NCI-H69 (cell line): ENCODE measurements around the gene HOXB5.

ENCODE experiments used
- DNase-seq: peaks from one replicate; lab custom pipeline; 2025; lab: John Stamatoyannopoulos, UW

HOXB5 gene

DNA sequence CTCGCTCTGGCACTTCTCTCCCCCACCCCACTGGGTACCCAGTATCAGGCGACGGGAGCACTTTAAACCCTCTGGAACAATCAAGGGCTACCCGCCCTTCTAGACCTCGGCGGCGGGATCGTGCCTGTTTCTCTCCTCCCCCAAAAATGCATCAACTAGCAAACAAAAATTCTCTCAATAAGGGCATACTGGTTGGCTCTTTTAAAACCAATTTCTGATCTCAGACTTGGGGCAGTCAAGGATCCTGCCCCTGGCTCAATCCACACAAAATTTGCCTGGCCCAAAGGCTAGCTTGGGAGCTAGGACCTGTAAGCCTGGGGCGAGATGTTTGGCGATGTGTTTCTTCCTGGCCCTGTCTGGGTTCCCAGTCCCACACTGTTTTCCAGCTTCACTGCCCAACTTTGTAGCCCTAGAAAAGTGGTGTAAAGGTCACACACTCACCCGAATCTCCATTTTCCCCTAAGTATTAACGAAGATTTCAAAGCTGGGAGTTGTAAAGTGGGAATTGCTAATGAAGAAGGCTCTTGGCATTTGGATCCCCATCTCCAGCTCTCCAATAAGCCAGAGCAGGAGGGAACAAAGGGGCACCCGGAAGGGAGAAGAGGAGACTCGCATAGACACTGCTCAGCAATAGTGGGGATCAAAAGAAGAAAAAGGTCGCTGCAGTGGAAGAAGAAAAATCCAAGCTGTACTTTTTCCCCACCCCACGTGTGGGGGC, 34.3 kb downstream of the HOXB5 start:
- DNase-seq, result no peak

DNA sequence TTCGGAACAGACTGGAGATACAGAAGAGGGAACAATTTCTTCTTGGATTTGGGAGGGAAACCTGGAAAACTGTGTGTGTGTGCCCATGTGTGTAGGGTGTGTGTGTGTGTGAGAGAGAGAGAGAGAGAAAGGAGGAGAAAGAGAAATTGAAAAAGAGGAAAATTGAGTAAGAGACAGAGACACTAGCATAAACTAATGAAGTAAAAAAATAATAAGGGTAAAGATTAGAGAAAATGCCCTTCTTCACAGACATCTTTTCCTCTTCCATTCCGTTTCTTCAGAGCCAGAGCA, 34.8 kb downstream of the HOXB5 start:
- no peak for DNase-seq

GRCh38 chr17:48558057-48558830, 35.3 kb downstream of the HOXB5 start:
- DNase-seq, result no peak

GRCh38 chr17:48556576-48557401, 36.8 kb downstream of the HOXB5 start:
- peak; percentile 64 for DNase-seq

DNA sequence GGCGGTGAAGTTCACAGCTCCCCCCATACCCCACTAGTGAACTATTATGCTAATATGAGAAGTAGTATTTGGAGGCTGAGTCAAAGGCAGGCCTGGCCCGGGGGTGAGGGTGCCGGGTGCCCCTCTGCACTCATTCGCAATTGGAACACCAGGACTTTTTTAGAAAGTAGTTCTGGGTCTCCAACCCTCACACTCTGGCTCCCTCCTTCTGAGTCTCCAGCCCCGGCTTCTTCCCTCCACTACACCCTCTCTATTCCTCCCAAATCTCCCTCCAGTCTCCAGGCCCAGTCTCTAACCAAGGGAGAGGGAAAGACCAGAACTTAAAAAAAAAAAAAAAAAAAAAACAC, 37.4 kb downstream of the HOXB5 start:
- peak; percentile 64 for DNase-seq

DNA sequence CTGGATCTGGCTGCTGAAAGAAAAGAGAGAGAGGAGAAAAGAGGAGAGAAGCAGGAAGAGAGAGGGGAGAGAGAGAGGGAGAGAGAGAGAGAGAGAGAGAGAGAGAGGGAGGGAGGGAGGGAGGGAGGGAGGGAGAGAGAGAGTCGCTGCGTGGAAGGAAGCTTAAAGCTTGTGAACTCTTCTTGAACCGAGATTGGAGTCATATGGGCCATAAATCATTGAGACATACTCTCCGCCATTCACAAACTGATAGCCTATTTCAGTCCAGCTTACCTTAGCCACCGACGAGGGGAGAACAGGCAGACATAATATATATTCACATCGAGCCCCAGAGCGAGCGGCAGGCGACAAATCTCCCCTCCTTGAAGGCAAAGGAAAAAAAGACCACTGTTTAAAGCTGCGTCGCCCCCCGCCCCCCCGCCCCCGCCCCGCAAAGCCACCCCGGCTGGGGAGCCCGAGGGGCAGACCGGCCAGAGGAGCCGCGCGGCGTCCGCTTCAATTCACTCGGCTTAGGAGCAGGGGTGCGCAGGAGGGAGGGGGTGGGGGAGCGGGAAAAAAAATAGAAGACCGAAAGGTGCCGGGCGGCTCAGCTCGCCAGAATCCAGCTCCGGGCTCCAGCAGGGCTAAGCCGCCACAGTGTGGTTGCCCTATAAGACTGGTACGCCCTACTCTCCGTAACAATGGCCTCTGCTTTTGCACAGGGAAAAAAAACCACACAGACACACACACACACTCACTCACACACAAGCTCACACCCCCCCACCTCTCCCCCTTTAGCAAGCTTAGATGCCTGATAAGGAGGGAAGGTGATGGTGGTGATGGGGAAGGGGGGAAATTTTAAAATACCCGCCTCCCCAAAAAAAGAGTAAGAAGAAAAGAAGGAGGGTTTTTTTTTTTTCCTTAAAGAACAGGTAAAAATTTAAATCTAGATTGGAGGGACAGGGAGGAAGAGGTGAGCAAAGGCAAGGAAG, 38.0 kb downstream of the HOXB5 start:
- peak; percentile 95 for DNase-seq

DNA sequence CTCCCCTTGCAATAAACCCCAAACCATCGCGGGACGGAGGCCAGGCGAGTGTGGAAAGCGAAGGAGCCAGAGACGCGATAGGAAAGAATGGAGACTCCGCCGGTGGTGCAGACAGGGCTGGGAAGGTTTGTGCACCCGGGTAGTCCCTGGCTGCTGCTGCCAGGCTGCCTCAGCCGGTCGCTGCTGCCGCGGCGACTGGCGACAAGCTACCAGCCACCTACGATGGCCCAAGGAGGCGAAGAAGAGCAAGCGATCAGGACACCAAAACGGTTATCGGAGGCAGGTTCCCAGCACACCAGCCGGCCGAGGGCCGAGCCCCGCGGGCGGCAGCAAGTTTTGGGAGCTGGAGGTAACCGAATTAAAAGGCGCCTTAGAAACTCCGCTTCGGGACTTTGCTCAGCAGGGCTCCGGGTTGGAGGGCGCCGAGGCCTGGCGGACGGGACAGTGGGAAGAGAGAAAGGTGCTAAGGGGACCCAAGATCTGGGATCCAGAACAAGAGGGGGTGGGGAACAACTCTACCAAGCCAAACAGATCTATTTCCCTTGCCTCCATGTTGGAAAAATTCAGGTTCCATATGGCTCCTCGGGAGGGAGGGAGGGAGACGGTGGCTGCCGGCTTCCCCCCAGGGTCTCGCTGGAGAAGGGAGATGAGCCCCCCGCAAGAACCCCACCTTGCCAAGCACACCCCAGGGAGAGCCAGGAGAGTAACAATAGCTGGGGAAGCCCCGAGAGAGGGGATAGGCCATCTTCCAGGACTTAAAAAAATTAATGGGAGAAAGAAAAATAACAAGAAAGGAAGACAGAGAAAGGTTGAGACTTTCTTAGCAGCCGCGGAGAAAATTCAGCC, 38.9 kb downstream of the HOXB5 start:
- DNase-seq, result peak; percentile 76

DNA sequence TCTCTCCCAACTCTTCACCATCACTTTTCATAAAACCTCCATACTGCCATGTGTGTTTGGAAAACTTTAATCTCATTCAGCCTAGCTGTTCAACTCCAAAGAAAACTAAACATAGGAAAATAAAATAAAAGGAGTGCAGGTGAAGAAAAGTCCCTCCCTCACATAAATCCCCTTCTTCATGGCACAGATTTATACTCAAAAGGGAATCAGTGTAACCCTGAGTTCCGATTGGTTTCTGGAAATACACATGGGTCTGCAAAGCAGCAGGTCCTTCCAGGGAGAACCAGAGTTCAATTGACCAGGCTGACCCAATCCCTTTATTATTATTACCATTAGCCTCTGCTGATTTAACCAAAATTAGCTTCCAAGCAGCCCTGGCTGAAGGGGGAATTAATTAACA, 39.8 kb downstream of the HOXB5 start:
- DNase-seq, result peak; percentile 48

GRCh38 chr17:48553190-48553547, 40.4 kb downstream of the HOXB5 start:
- DNase-seq, result peak; percentile 59

- DNase-seq, result no peak
Measured at GRCh38 chr17:48552466-48553189, 41.0 kb downstream of the HOXB5 start.

DNA sequence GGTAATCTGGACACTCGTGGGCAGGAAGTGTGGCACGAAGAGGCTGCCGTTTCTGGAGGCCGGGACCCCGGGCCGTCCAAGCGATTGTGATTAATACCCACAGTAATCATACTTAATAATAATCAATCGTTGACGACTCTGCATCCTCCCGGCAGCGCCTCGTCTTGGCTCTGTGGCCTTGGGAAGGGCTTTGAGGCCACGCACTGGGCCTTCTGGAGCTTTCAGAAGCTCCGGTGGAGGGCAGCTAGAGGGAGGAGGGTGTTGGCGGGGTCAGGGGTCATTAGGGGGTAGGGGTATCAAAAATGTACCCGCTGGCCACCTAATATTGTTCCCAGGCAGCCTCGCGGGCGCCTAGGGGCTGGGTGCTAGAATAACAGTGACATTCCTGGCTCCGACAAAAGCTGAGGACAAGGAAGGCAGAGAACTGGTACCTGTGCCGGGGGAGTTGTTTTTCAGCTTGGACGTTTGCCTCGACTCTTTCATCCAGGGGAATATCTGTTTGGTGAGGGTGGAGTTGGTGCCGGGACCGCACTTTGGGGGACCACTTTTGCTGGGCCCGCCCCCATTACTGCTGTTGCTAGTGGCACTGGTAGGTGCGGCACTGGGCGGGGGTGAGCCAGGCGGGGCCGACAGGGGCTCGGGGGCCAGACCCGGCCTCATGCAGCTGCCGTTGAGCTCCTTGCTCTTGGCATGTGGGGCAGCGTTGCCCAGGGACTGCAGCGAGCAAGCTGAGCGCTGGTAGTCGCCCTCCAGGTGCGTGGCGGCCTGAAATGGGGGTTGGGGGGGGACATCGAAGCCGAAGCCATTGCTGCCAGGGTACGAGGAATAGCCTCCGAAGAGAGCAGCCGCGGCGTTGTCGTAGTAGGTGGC, 41.7 kb downstream of the HOXB5 start:
- DNase-seq, result no peak

- no peak for DNase-seq
Measured at GRCh38 chr17:48551214-48551555, 42.4 kb downstream of the HOXB5 start.

- DNase-seq, result no peak
Measured at GRCh38 chr17:48550502-48551213, 42.9 kb downstream of the HOXB5 start.

- no peak for DNase-seq
Measured at GRCh38 chr17:48549914-48550501, 43.6 kb downstream of the HOXB5 start.

DNA sequence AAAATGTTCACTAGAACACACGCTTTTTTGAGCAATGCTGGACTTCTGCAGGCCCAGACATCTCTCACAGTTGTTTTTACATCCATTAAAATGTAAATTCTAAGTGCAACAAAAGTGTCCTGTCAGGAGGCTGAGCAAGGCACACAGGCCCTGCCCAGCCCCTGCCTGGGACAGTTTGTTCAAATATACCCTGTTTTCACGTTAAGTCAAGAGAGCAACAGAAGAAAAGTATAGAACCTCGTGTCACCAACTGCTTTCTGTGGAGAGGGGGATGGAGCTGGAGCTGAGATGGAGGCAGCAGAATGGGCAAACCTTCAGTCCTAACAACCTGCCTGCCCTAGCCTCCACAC, 44.3 kb downstream of the HOXB5 start:
- DNase-seq, result peak; percentile 42

- DNase-seq, result peak; percentile 57
Measured at GRCh38 chr17:48548523-48549280, 44.9 kb downstream of the HOXB5 start.

DNA sequence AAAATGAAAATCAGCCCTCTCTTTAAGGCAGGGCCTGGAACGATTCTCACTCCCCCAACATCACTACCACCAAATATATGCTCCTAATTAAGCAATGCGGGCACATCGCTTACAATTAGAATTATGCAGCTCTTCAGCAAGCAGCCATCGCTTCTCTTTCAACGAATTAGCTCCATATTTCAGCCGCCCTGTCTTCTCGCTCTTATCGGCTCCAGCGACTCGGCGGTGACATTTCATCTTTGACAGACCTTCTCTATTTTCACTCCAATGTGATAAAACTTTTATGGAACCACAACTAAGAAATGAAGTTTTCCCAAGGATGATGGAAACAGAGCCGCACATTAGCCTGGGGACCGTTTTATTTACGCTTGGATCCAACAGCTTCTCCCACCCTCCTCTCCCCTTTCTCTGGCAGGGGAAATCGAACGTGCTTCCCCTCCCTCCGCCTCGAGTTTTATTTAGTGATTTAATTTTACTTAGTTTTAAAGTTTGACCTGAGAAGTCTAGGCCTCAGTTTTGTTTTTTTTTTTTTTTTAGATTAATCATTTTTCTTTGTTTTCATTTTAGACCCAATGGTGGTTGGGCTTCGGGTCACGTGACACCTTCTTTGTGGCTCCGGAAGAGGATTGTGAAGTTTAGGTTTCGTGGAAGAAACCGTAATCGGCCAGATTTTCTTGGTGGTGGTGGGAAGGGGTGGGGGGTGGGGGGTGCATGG, 45.6 kb downstream of the HOXB5 start:
- DNase-seq, result peak; percentile 87
